NCI-H2107 treated with DMSO at 0.1 percent for 48 hours (cell line): ENCODE measurements around the gene CABP2.
"Not testable (repeated sequence)": the region's sequence is repeated elsewhere in the genome, so short reads cannot be mapped to it uniquely, and the experiment has no call there.

Source experiments
- DNase-seq: peaks from one replicate; lab custom pipeline; 2025; ENCODE audit not compliant: unreplicated experiment; lab: John Stamatoyannopoulos, UW

CABP2 gene

DNA sequence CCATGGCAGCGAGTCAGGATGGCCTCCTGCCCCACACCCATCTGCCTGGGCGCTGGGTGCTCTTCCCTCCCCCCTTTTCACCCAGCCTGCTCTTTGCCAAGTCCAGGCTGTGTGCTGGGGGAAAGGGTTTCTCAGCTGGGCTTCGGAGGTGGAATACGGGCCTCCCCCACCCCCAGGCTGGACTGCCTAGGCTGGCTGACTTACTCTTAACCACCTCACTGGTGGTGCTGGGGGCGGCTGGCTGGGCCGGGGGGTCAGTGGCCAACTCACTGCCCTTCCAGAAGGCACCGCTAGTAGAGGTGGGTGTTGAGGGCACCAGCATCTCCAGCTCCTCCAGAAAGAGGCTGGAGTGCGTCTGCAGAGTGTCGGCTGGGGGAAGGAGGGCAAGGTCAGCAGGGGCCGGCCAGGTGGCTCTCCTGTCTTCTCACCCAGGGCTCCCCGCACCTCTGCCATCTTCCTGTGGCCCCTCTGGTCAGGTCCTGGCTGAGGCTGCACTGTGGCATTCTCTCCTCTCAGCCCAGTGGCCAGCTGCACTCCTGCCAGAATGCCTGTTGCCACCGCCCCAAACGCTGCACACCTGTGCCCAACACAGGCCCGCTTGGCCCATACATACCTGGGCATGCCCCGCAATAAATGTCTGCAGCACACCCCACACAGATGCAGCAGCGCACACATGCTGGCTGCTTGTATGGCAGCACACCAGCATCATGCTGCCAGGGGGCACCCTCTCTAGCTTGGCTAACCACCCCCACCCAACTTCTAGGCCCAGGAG lies 27.8 kb downstream of the CABP2 start:
- no peak for DNase-seq

DNA sequence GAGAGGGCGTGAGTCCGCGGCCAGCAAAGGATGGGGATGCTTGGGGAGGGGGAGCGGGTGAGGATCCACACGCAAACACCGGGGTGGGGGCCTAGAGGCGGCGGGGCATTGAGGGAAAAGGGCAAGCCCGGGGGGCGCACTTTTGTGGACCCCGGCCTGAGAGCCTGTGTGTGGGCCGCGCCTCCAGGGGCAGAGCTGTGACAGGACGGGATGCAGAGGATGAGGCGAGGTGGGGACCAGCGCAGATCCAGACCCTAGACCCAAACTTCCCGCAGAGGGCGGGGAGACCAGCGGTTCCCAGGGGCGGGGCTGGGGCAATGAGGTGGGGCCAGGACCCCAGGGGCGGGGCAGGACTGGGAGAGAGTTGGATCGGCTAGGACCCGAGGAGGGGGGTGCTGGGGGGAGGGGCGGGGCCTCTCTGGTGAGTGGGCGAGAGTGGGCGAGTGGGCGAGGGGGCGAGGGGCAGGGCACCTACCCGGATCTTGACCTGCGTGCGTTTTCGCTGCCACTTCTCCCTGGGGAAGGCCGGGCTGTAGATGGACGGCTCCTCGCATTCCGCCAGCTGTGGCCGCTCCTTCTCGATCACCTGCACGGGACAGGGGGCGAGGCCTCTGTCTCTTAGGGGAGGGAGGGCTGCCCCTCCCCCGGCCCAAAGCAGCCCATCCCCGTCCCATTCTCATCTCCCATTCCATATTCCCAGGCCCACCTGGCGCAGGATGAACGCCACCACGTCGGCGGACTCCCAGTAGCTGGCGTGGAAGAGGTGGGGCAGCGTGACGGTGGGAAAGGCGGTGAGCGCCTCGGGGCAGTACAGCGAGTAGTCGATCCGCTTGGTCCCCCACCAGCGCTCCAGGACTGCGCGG lies 28.6 kb downstream of the CABP2 start:
- no peak for DNase-seq

DNA sequence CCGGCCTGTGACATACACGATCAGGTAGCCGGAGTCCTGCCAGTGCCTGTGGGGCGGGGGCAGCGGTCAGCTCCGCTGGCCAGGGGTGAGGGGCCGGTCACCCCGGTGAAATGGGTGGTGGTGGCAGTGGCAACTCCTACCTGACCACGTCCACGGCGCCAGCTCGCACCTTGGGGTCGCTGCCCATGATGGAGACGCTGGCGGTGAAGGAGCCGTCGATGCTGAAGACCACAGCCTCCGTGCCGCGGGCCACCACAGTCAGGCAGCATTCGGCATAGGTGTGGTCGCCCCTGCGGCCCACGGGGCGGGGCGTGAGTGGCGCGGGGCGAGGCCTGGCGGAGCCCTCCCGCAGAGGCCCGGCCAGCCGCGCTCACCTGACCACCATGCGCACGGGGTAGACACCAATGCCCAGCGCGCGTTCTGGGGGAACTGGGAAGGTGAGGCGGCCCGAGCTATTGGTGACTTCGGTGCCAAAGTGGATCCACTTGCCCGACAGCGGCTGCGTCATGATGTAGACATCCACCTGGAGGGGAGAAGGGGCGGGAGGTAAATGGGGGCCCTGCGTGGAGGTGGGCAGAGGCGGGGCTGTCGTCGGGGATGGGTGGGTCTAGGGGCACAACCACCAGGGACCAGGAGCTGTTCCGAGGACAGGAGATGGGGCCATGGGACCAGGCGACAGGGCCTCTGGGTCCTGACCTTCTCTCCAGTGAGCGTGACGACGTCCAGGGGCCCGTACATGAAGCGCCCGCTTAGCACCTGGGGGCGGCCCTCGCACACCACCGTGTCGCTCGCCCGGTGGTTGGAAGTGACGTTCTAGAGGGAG lies 29.5 kb downstream of the CABP2 start:
- DNase-seq: no peak

DNA sequence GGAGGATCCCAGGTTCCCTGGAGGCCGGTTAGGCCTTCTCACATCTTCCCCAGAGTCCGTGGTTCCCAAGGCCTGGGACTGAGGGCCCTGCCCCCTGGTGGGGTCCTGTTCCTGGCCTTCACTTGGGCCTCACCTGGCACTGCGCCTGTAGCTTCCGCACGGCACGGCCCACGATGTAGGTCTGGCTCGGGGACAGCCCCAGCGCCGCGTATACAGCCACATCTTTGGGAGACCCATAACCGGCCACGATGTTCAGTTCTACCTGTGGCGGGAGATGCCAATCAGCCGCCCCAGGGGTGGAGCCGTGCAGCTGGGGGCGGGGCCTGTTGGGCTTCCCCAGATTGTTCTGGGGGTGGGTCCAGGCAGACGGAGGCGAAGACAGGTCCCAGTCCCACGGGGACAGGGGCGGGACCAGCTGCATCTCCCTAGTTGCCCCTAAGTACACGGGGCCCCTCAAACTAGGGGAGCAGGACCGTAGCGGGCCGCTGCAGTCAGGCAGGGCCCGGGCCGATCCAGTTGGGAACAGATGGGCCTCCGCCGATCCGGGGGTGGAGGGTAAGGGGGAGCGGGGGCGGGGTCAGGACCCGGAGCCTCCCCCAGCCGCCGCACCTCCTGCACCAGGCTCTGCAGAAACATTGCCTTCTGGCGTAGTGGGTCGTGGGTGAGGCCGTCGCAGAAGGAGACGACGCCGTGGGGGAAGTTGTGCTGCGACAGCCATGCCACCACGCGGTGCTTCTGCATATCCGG lies 30.3 kb downstream of the CABP2 start:
- no peak for DNase-seq

DNA sequence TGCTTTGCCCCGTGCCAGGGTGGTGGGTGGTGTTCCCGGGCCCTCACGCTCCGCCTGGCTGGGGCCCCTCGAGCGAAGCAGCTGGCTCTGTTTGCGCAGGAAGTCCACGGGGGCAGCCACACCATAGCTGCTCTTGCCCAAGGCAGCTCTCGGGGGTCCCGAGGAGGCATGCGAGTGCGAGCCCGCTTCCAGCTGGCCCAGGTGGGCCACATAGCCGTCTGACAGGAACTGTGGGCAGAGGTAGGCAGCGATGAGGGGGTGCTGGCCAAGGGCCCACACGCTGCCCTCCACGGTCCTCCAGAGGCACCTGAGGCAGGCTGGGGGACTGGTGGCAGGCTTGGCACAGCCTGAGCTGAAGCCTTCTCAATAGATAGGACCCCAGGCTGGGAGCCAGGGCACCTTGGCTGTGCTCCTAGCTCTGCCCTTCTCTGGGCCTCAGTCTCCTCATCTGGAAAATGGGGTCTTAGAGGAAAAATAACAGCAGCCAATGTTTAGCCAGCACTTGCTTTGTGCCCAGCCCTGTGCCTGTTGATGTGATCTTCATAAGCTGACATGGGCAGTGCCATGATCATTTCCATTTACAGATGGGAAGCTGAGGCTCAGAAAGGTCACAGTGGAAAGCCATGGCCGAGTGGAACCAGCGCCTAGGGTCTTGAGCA lies 31.0 kb downstream of the CABP2 start:
- no peak for DNase-seq

DNA sequence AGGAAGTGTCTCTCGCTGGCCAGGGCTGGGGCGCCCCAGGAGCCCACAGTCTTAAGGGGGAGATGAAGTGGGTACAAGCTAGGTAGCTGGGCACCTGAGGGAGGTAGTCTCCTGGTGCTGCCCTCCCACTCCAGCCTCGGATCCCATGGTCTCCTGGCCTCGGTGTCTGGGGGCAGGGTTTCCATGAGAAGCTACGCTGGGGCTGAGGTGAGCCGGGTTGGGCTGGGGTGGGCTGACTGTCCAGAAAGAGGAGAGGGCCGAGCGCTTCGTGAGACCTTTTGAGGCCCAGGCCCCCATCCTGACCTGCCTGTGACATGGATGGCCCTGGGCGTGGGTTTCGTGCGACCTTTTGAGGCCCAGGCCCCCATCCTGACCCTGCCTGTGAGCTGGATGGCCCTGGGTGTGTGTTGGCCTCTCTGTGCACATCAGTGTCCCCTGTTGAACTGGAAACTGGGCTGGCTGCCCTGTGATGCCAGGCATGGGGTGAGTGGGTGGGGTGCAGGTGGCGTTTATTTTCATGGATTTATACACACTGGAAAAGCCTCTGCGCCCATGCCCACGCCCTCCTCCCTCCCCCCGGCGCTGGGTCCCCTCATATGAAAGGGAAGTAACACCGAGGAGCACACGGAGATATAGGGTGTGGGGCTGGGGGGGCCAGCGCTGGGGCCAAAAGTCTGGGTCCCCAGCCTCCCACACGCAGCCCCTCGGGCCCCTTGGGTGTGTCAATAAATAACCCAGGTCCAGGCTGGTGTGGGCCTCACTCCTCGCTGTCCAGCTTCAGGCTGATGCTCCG lies 31.8 kb downstream of the CABP2 start:
- DNase-seq: no peak

DNA sequence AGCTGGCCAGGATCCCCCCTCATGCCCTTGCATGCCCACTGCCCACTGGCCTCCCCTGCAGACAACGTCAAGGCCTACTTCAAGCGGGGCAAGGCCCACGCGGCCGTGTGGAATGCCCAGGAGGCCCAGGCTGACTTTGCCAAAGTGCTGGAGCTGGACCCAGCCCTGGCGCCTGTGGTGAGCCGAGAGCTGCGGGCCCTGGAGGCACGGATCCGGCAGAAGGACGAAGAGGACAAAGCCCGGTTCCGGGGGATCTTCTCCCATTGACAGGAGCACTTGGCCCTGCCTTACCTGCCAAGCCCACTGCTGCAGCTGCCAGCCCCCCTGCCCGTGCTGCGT lies 32.5 kb downstream of the CABP2 start:
- DNase-seq: no peak

DNA sequence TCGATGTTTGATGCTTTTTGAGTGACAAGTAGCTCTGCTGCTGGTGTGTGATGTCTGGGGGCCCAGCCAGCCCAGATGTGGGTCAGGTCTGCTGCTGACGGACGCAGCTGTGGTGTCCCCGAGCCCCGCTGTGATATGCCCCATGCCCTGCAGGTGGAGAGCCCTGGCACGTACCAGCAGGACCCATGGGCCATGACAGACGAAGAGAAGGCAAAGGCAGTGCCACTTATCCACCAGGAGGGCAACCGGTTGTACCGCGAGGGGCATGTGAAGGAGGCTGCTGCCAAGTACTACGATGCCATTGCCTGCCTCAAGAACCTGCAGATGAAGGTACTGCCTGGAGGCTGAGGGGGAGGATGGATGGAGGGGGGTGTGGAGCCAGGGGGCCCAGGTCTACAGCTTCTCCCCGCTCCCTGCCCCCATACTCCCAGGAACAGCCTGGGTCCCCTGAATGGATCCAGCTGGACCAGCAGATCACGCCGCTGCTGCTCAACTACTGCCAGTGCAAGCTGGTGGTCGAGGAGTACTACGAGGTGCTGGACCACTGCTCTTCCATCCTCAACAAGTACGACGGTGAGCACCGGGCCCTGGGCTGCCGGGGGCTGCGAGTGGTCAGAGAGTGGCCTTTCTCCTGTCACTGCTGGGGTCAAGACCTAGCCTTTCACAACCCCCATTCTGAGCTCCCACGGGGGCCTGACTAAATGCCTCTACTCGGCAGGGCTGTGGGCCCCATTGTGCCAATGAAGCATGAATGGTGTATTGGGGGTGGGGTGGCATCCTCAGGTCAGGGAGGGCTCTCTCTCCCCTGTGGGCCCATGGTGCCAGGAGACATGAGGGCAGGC lies 33.1 kb downstream of the CABP2 start:
- no peak for DNase-seq

DNA sequence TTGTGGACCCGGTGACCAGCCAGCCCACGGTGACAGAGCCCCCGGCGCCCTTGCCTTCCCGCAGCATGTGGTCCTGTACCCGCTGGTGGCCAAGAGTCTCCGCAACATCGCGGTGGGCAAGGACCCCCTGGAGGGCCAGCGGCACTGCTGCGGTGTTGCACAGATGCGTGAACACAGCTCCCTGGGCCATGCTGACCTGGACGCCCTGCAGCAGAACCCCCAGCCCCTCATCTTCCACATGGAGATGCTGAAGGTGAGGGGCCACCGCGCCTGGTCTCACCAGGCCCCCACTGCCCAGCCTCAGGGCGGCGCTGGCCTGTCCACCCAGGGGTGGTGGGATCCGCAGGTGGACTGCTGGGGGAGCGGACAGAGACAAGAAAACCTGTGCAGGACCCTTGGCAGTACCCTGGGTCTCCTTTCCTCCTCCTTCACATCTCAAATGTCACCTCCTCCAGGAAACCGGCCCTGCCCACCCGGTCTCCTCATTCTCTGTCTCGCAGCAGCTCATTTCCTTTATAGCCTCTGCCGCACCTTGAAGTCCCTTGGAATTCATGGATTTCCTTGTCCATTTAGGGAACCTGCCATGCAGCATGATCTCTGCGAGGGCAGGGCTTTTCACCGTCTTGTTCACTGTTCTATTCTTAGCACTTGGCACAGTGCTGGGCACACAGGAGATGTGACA lies 33.9 kb downstream of the CABP2 start:
- DNase-seq: no peak

DNA sequence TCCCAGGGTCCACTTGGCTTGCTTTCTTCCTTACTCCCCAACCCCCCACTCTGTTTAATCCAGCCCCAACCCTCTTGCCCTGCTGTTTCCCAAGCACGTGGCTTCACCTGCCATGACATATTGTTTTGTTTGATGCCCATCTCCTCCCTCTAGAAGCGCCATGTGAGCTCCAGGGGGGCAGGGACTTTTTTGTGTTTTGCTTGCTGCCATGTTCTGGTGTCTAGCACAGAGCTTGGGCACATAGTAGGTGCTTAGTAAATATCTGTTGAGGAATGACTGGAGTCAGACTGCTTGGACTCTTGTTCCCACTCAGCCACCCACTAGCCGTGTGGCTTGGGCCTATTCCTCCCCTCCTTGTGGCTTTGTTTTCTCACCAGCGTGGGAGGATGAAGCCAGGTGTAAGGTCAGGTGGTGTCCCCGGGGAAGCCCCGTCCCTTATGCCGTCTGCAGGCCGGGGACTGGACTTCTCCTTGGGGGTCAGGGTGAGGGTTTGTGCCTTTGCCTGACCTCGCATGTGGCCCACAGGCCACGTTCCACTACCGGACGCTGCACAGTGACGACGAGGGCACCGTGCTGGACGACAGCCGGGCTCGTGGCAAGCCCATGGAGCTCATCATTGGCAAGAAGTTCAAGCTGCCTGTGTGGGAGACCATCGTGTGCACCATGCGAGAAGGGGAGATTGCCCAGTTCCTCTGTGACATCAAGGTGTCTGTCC lies 36.6 kb downstream of the CABP2 start:
- DNase-seq: no peak

DNA sequence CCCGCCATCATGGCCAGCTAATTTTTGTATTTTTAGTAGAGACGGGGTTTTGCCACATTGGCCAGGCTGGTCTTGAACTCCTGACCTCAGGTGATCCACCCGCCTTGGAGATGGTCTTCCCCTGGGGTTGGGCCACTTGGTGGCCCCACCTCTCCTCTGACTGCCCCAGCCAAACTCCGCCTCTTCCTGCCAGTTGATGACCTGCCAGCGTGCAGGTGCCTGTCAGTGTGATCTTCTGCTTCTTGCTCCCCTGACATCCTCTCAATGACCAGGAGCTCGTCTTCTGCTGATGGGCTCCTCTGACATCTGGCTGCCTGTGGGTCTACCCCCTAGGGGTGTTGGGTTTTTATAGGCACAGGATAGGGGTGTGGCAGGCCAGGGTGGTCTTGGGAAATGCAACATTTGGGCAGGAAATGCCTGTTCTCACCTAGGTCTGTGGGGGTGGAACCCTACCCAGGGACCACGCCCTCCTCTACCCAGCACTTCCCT lies 37.3 kb downstream of the CABP2 start:
- not testable (repeated sequence) for DNase-seq

DNA sequence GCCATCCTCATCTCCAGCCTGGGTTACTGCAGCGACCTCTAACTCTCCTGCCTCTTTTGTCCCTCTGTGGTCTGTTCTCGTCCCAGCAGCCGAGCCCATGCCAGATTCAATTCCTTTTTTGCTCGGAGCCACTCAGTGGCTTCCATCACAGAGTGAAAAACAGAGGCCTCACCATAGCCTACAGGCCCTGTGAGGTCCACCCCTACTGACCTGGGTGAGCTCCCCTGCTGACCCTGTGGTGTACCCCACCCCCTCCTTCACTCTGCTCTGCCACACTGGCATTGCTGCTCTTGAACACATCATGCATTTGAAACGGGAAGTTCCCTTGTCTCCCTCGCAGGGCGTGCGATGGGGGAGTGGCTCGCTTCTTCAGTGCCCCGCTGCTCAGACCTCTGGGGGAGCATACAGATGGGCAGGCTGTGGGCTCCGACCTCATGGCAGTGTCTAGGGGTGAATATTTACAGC lies 38.4 kb downstream of the CABP2 start:
- DNase-seq: no peak

DNA sequence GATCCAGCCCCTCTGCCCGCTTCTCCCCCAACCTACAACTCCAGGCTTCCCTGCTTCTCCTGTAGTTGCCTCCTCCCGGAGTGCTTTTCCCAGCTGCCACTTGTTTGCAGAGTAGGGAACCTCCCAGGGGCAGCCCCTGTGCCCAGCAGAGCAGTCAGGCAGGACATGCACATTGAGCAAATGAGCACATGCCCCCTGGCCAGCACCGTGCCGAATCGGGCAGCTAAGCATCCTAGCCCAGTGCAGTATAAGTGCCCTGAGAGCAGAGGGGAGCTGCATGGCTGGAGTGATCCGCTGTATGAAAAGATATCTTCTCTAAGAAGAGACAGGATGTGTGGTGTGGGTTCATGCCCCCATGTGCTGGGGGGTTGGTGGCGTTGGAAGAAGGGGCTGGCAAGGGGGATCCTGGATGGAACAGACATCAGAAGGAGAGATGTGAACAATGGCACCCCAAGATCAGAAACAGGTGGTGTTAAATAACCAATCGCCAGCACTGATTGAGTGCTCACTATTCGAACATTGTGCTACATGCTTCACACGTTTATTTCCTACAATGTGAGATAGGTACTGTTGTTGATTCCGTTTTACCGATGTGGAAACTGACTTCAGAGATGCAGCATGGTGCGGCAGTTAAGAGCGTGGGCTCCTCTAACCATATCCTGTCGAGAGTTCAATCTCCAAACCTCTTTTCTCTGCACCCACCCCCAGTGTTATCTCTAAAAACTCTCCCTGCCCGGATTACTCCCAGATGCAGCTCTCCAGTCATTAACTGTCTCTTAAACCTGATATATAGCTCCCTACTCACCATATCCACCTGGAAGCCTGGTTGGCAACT lies 39.2 kb downstream of the CABP2 start:
- DNase-seq: no peak

DNA sequence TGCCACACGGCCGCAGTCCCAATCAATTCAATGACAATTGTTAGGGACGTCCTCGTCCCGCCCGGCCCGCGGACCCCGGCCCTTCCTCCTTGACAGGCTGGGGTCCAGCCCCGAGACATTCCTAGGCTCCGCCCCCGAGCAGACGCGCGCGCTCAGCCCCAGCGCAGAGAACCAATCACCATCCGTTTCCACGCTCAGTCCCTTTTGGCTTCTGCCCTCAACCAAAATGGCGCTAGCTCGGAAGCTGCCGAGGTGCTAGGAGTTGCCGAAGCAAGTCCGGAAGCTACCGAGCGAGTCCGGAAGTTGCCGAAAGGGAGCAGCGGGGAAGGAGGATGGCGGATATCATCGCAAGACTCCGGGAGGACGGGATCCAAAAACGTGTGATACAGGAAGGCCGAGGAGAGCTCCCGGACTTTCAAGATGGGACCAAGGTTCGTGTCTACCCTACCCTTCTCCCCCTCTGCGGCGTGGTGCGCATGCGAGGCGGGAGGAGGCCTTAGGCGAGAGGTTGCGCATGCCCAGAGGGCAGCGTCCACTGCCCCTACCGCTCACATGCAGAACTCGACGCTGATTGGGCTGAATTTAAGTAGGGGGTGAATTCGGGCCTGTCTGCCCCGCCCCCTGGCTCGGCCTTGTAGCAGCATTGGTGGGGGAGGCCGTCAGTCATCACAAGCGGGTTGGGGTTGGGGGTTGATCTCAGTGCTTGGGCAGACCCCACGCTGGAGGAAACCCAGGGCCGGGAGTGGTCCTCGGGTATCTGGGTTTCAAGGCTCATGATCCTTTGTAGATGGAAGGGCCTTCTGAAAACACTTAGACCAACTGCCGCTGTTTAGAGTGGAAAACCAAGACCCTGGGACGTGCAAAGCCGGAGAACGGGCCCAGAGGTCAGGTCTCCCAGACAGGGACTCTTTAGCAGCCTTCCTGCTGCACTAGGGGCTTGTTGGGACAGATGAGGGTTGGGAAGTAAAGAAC lies 40.1 kb downstream of the CABP2 start, which contains the start of gene AIP:
Gene AIP, plus strand, starts transcription at position 200 of the 972 bp plus-strand sequence. Its CDS starts 133 bp downstream, at position 333.
- peak; percentile 97 for DNase-seq

DNA sequence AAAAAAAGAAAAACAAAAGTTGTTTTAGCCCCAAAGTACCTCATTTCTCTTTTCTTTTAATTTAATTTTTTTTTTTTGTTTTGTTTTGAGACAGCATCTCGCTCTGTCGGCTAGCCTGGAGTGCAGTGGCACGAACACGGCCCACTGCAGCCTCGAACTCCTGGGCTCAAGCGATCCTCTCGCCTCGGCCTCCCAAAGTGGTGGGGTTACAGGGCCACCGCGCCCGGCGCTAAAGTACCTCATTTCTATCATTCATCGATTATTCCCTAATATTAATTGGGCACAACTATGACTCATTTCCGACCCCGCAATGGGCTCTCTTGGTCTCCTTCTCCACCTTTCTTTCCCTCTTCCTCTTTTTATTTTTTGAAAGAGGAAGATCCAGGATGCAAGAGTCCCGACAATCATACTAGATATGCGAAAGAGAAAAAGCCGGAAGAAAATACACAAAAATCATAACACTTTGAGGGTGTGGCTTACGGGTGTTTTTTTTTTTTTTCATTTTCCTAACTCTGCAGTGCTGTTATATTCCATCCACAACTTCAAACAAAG lies 40.9 kb downstream of the CABP2 start:
- DNase-seq: no peak
